H1 (cell line): ENCODE data around the gene WDR49. TPM values are rescaled to one million over a fixed set of nuclear protein-coding genes. Genes with fewer than 3 reads are reported as not detected.

Source experiments
- CTCF ChIA-PET: fragments of 300-600 bp; sonication (Branson Sonifier 250); formaldehyde crosslinking; loops from one replicate; lab custom pipeline; 2021; ENCODE audit not compliant: partially characterized antibody; lab: Charles Lee
- POLR2A ChIA-PET: fragments of 300-600 bp; sonication (Branson Sonifier 250); formaldehyde crosslinking; loops from one replicate; lab custom pipeline; 2021; ENCODE audit warnings: inconsistent platforms; ENCODE audit not compliant: partially characterized antibody; lab: Charles Lee
- DNase-seq, 2 experiments: peaks; one replicate each; pipeline versions ENCODE4 v3.0.0 to v3.0.0-alpha.2; 2010 to 2022; ENCODE audit warnings: low spot score in 2 of 2, low read depth in 1 of 2, mixed read lengths in 1 of 2
- FAIRE-seq: peaks from 2 replicates; lab custom pipeline; 2011; peaks lifted over from hg19 to GRCh38; lab: Jason Lieb, UNC
- H2AFZ ChIP-seq: 2 replicates; pipeline ENCODE4 v1.8.1; 2012; ENCODE audit warnings: low read length, inconsistent platforms
- H2AK5ac ChIP-seq: 2 replicates; pipeline ENCODE4 v1.6.1; 2013; ENCODE audit warnings: low read depth, low read length
- H2BK120ac ChIP-seq: replicated peaks from 2 replicates; pipeline ENCODE3; 2013; ENCODE audit warnings: low read depth, low read length, inconsistent platforms
- H2BK12ac ChIP-seq: 2 replicates; pipeline ENCODE4 v1.6.1; 2013; ENCODE audit warnings: low read depth, low read length
- H2BK15ac ChIP-seq: 2 replicates; pipeline ENCODE4 v1.6.1; 2013; ENCODE audit warnings: low read length
- H2BK20ac ChIP-seq: 2 replicates; pipeline ENCODE4 v1.6.1; 2013; ENCODE audit warnings: low read length
- H2BK5ac ChIP-seq: 2 replicates; pipeline ENCODE4 v1.6.1; 2013; ENCODE audit warnings: low read depth, low read length
- H3K14ac ChIP-seq: 2 replicates; pipeline ENCODE4 v1.6.1; 2013; ENCODE audit warnings: inconsistent platforms; ENCODE audit not compliant: insufficient read length
- H3K18ac ChIP-seq: 2 replicates; pipeline ENCODE4 v1.6.1; 2013; ENCODE audit warnings: low read length; ENCODE audit errors: extremely low read depth
- H3K23ac ChIP-seq: 2 replicates; pipeline ENCODE4 v1.6.1; 2013; ENCODE audit warnings: inconsistent platforms; ENCODE audit not compliant: insufficient read length
- H3K23me2 ChIP-seq: 2 replicates; pipeline ENCODE4 v1.6.1; 2013; ENCODE audit warnings: low read depth, low read length
- H3K27ac ChIP-seq: 2 replicates; pipeline ENCODE4 v1.6.1; 2011; ENCODE audit warnings: low read depth, low read length, inconsistent platforms
- H3K27me3 ChIP-seq, 4 experiments: replicated peaks in 1 of 4; 1 replicate in 1 of 4; 2 replicates in 3 of 4; pipeline versions ENCODE4 v1.6.1 to v1.8.1; 2011 to 2013; ENCODE audit warnings: low read length in 3 of 4, mild to moderate bottlenecking in 3 of 4, inconsistent platforms in 2 of 4, mixed read lengths in 2 of 4, moderate library complexity in 1 of 4; ENCODE audit not compliant: control insufficient read depth in 3 of 4, insufficient read depth in 3 of 4; ENCODE audit errors: extremely low read depth in 1 of 4
- H3K36me3 ChIP-seq, 4 experiments: 2 replicates each; pipeline versions ENCODE4 v1.6.1 to v1.8.1; 2011 to 2013; ENCODE audit warnings: mild to moderate bottlenecking in 4 of 4, low read length in 3 of 4, moderate library complexity in 2 of 4, control low read depth in 1 of 4, inconsistent platforms in 1 of 4; ENCODE audit not compliant: insufficient read depth in 4 of 4, control insufficient read depth in 2 of 4
- H3K4ac ChIP-seq: replicated peaks from 2 replicates; pipeline ENCODE3; 2013; ENCODE audit warnings: low read length, low read depth, mixed read lengths, inconsistent platforms; ENCODE audit not compliant: insufficient read length
- H3K4me1 ChIP-seq, 4 experiments: replicated peaks in 1 of 4; 1 replicate in 1 of 4; 2 replicates in 3 of 4; pipeline versions ENCODE4 v1.6.1 to v1.8.1; 2011 to 2013; ENCODE audit warnings: low read length in 3 of 4, inconsistent platforms in 2 of 4, mixed read lengths in 1 of 4; ENCODE audit not compliant: insufficient read depth in 4 of 4, control insufficient read depth in 3 of 4
- H3K4me2 ChIP-seq, 2 experiments: 2 replicates each; pipeline versions ENCODE4 v1.6.1 to v1.8.1; 2011 to 2013; ENCODE audit warnings: low read depth in 2 of 2, low read length in 2 of 2, control low read depth in 1 of 2, inconsistent platforms in 1 of 2, mild to moderate bottlenecking in 1 of 2; ENCODE audit not compliant: insufficient read depth in 1 of 2
- H3K4me3 ChIP-seq, 4 experiments: fragments of 200-600, 300-600 bp in 1 of 4; sonication (generic), shearing (Covaris generic), sonication (Bioruptor Twin) in 1 of 4; 2 replicates each; pipeline versions ENCODE4 v1.5.1 to v1.8.1; 2011 to 2016; ENCODE audit warnings: low read length in 4 of 4, low read depth in 3 of 4, control low read depth in 2 of 4, inconsistent platforms in 2 of 4, mild to moderate bottlenecking in 2 of 4, mixed read lengths in 1 of 4, moderate library complexity in 1 of 4; ENCODE audit not compliant: insufficient read depth in 2 of 4; ENCODE audit errors: extremely low read depth in 1 of 4
- H3K56ac ChIP-seq: replicated peaks from 2 replicates; pipeline ENCODE3; 2013; ENCODE audit warnings: low read depth, mild to moderate bottlenecking, mixed read lengths, low read length, inconsistent platforms; ENCODE audit not compliant: insufficient read length
- H3K79me1 ChIP-seq: 2 replicates; pipeline ENCODE4 v1.6.1; 2013; ENCODE audit warnings: low read depth, low read length, control low read depth
- H3K79me2 ChIP-seq, 2 experiments: 2 replicates each; pipeline versions ENCODE4 v1.6.1 to v1.8.1; 2012 to 2013; ENCODE audit warnings: low read length in 2 of 2, mild to moderate bottlenecking in 2 of 2, inconsistent platforms in 1 of 2; ENCODE audit not compliant: insufficient read depth in 2 of 2, control insufficient read depth in 1 of 2
- H3K9ac ChIP-seq, 4 experiments: replicated peaks in 1 of 4; 1 replicate in 1 of 4; 2 replicates in 3 of 4; pipeline versions ENCODE4 v1.6.1 to v1.8.1; 2011 to 2013; ENCODE audit warnings: low read depth in 3 of 4, low read length in 3 of 4, control low read depth in 2 of 4, mild to moderate bottlenecking in 2 of 4, moderate library complexity in 2 of 4, inconsistent platforms in 1 of 4; ENCODE audit errors: extremely low read depth in 1 of 4
- H3K9me3 ChIP-seq, 2 experiments: 2 replicates each; pipeline versions ENCODE4 v1.6.1 to v1.8.1; 2012 to 2013; ENCODE audit warnings: mild to moderate bottlenecking in 2 of 2, moderate library complexity in 2 of 2, control low read depth in 1 of 2, inconsistent platforms in 1 of 2, low read depth in 1 of 2, low read length in 1 of 2, mixed read lengths in 1 of 2; ENCODE audit not compliant: insufficient read depth in 2 of 2
- H4K20me1 ChIP-seq, 2 experiments: replicated peaks in 1 of 2; 2 replicates each; pipeline versions ENCODE3 to v1.8.1; 2011 to 2013; ENCODE audit warnings: inconsistent platforms in 2 of 2, low read length in 2 of 2, mild to moderate bottlenecking in 1 of 2; ENCODE audit not compliant: insufficient read depth in 2 of 2, control insufficient read depth in 1 of 2
- H4K5ac ChIP-seq: 2 replicates; pipeline ENCODE4 v1.6.1; 2013; ENCODE audit warnings: low read length, low read depth, mixed read lengths, inconsistent platforms; ENCODE audit not compliant: insufficient read length
- H4K8ac ChIP-seq: 2 replicates; pipeline ENCODE4 v1.8.0; 2013; ENCODE audit warnings: mild to moderate bottlenecking, moderate library complexity, low read length, inconsistent platforms; ENCODE audit not compliant: insufficient read depth; ENCODE audit errors: extremely low read depth
- H4K91ac ChIP-seq: replicated peaks from 2 replicates; pipeline ENCODE3; 2013; ENCODE audit warnings: low read length, mixed read lengths, inconsistent platforms; ENCODE audit not compliant: insufficient read length
- ASH2L ChIP-seq: fragments of 200-600, 300-600 bp; sonication (generic); IDR thresholded peaks from one replicate; pipeline ENCODE4 v1.7.1; 2017; ENCODE audit warnings: low read length
- BACH1 ChIP-seq: IDR thresholded peaks from 2 replicates; pipeline ENCODE4 v1.6.1; 2012; ENCODE audit warnings: low read length, improper control_type of control experiment
- EP300 ChIP-seq, 2 experiments: IDR thresholded peaks; 1 replicate in 1 of 2; 2 replicates in 1 of 2; pipeline ENCODE4 v1.6.1; 2011 to 2012; ENCODE audit warnings: low read depth in 2 of 2, low read length in 2 of 2, mild to moderate bottlenecking in 2 of 2, borderline replicate concordance in 1 of 2, inconsistent platforms in 1 of 2, moderate library complexity in 1 of 2
- KDM5A ChIP-seq: fragments of 200-600 bp; IDR thresholded peaks from 2 replicates; pipeline ENCODE4 v1.7.1; 2012; ENCODE audit warnings: mild to moderate bottlenecking, low read length, inconsistent platforms, mixed read lengths
- RFX5 ChIP-seq: IDR thresholded peaks from 2 replicates; pipeline ENCODE4 v1.6.1; 2011; ENCODE audit warnings: low read depth, low read length, improper control_type of control experiment, borderline replicate concordance
- SAP30 ChIP-seq: fragments of 300-600 bp; sonication (generic); IDR thresholded peaks from 2 replicates; pipeline ENCODE4 v1.7.1; 2012; ENCODE audit warnings: low read length, moderate library complexity, mild to moderate bottlenecking, inconsistent platforms; ENCODE audit not compliant: insufficient read depth, insufficient replicate concordance
- SP1 ChIP-seq: IDR thresholded peaks from 2 replicates; pipeline ENCODE4 v1.6.1; 2011; ENCODE audit warnings: low read depth, low read length
- WGBS, 2 experiments: shearing (Covaris generic) in 1 of 2; methylation state at CpG; one replicate each; pipeline versions ENCODE4 v1.1.6 to v1.1.7; 2013 to 2015; ENCODE audit warnings: low lambda C conversion rate in 2 of 2, mixed read lengths in 2 of 2, inconsistent platforms in 1 of 2, low coverage in 1 of 2, missing lambda C conversion rate in 1 of 2; ENCODE audit not compliant: insufficient replicate concordance in 2 of 2, insufficient coverage in 1 of 2, insufficient read length in 1 of 2; ENCODE audit errors: extremely low coverage in 1 of 2, missing lambda C conversion rate in 1 of 2; 5-methylcytosine and 5-hydroxymethylcytosine counted together
- polyA plus RNA-seq, 7 experiments: library from polyadenylated mRNA; depleted of rRNA in 3 of 7; stranded (reverse) in 5 of 7; unstranded in 2 of 7; fragments of >200 nt in 5 of 7; fragments of 200-250 nt in 2 of 7; gene quantifications; 1 replicate in 5 of 7; 2 replicates in 1 of 7; 4 replicates in 1 of 7; pipeline versions ENCODE4 v1.2.1 to v1.2.3, GENCODE V29; 2011 to 2013; ENCODE audit warnings: missing spikeins in 2 of 7, mixed read lengths in 2 of 7
- total RNA-seq: library from RNA; stranded (reverse); fragmentation: NEBNext Ultra II Directional; extraction: Animal tissue kit (Norgen Biotek cat#: 25700); gene quantifications from 2 replicates; pipeline ENCODE4 v1.2.1, GENCODE V29; 2021
- TF ChIP-seq, protein P1 (sequence below), 3 experiments: IDR thresholded peaks; 1 replicate in 2 of 3; 2 replicates in 1 of 3; pipeline versions ENCODE4 v1.5.1 to v1.6.1; 2011; ENCODE audit warnings: low read length in 3 of 3, mild to moderate bottlenecking in 3 of 3, inconsistent platforms in 2 of 3, low read depth in 1 of 3, moderate library complexity in 1 of 3; ENCODE audit not compliant: insufficient read depth in 1 of 3; ENCODE audit errors: control extremely low read depth in 1 of 3
- TF ChIP-seq, protein P2 (sequence below): IDR thresholded peaks from 2 replicates; pipeline ENCODE4 v1.6.1; 2012; ENCODE audit warnings: inconsistent platforms

WDR49 gene
- total and polyA plus RNA-seq, 2 of the 8 experiments (the other 6 are each of a cell fraction or from before 2014, with no cell fraction given), result 0.50 to 1.7 TPM

DNA sequence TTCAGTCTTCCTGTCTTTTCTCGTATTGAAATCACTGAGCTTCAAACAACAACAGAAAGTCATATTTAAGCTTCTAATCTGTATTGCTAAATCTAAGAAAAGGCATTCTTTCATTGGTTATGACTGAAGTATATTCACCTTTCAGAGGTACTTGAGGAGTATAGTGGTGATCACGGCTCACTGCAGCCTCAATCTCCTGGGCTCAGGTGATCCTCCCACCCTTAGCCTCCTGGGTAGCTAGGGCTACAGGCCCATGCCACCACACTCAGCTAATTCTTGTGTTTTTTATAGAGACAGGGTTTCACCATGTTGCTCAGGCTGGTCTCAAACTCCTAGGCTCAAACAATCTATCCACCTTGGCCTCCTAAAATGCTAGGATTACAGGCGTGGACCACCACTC is 38.7 kb downstream of the WDR49 start:
- TF ChIP-seq, protein P1, sequence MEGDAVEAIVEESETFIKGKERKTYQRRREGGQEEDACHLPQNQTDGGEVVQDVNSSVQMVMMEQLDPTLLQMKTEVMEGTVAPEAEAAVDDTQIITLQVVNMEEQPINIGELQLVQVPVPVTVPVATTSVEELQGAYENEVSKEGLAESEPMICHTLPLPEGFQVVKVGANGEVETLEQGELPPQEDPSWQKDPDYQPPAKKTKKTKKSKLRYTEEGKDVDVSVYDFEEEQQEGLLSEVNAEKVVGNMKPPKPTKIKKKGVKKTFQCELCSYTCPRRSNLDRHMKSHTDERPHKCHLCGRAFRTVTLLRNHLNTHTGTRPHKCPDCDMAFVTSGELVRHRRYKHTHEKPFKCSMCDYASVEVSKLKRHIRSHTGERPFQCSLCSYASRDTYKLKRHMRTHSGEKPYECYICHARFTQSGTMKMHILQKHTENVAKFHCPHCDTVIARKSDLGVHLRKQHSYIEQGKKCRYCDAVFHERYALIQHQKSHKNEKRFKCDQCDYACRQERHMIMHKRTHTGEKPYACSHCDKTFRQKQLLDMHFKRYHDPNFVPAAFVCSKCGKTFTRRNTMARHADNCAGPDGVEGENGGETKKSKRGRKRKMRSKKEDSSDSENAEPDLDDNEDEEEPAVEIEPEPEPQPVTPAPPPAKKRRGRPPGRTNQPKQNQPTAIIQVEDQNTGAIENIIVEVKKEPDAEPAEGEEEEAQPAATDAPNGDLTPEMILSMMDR (IDR thresholded peaks at IDR 0.05; ENCODE audit: control extremely low read depth in 1 of 3, insufficient read depth in 1 of 3, low read depth in 1 of 3, low read length in 3 of 3), result no peak
- TF ChIP-seq SAP30 (no peak), ASH2L (no peak), SP1 (no peak), RFX5 (no peak), EP300 (IDR thresholded peaks at IDR 0.05; ENCODE audit: borderline replicate concordance in 1 of 2, low read depth in 2 of 2, low read length in 2 of 2) (no peak), BACH1 (no peak), KDM5A (no peak)
- TF ChIP-seq, protein P2, sequence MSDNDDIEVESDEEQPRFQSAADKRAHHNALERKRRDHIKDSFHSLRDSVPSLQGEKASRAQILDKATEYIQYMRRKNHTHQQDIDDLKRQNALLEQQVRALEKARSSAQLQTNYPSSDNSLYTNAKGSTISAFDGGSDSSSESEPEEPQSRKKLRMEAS, result no peak
- no peak overlapping the region for H3K4ac ChIP-seq
- H2AK5ac ChIP-seq, result no peak overlapping the region
- H3K36me3 ChIP-seq, result no peaks in the 10 kb centered on the region
- ChIA-PET POLR2A (no interaction called here), CTCF (interaction anchor here (0.7 to 1.6 kb wide), 4 partner anchors 8 to 160 kb away, joined by 3 to 4 read pairs (median 4); no protein-coding TSS in a partner anchor)
- H3K27ac ChIP-seq, result no peak overlapping the region
- H3K9ac ChIP-seq, result no peak overlapping the region
- H2BK20ac ChIP-seq, result no peak overlapping the region
- no peak overlapping the region for H4K5ac ChIP-seq
- no peak for FAIRE-seq
- no peaks in the 10 kb centered on the region for H3K23me2 ChIP-seq
- no peak overlapping the region for H2BK15ac ChIP-seq
- no peak overlapping the region for H3K4me3 ChIP-seq
- WGBS, 2 experiments, result 82% methylated on average over 3 of the region's 3 CpGs; no CpG with 5 or more reads in 1 of the 2 experiments
- H3K79me1 ChIP-seq, result no peaks in the 10 kb centered on the region
- no peak overlapping the region for H4K91ac ChIP-seq
- H2AFZ ChIP-seq, result no peak overlapping the region
- no peak overlapping the region for H4K8ac ChIP-seq
- H3K27me3 ChIP-seq, result no peaks in the 10 kb centered on the region
- no peak overlapping the region for H2BK120ac ChIP-seq
- no peak overlapping the region for H3K4me2 ChIP-seq
- no peaks in the 10 kb centered on the region; a peak in 1 of 7 replicates for H3K4me1 ChIP-seq
- no peaks in the 10 kb centered on the region for H4K20me1 ChIP-seq
- H3K14ac ChIP-seq, result no peak overlapping the region
- no peak overlapping the region for H3K23ac ChIP-seq
- H3K56ac ChIP-seq, result no peak overlapping the region
- H2BK5ac ChIP-seq, result no peak overlapping the region
- H3K18ac ChIP-seq, result no peak overlapping the region
- no peak overlapping the region for H2BK12ac ChIP-seq
- no peaks in the 10 kb centered on the region for H3K79me2 ChIP-seq
- no peak for DNase-seq
- H3K9me3 ChIP-seq, result no peaks in the 10 kb centered on the region
